ENCODE results near the gene CALML5. TPM values are rescaled to one million over a fixed set of nuclear protein-coding genes. Genes with fewer than 3 reads are reported as not detected.

Gene CALML5
- total RNA-seq, 1 donor from 2014 or later, result not detected

Other genes starting within 250 kb of the CALML5 start
- gene UCN3, start 134.6 kb downstream of the CALML5 start, total RNA-seq, result not detected in 2 replicates
- 0.12 TPM in 1 of 2 replicates, not detected in the other for gene TUBAL3, start 94.7 kb downstream of the CALML5 start, total RNA-seq
- 25.7 and 48.1 TPM in 2 replicates for gene NET1, start 87.0 kb downstream of the CALML5 start, total RNA-seq
- gene CALML3, start 25.4 kb upstream of the CALML5 start, total RNA-seq, result not detected in 2 replicates
- 12.4 and 13.8 TPM in 2 replicates for gene ASB13, start 167.0 kb upstream of the CALML5 start, total RNA-seq
- gene TASOR2, start 185.3 kb upstream of the CALML5 start, total RNA-seq, result 35.7 and 66.7 TPM in 2 replicates

Measured in glomerular endothelial cell (primary cell).